Fibroblast of villous mesenchyme (primary cell): ENCODE results near the gene POP5. TPM values are rescaled to one million over a fixed set of nuclear protein-coding genes. Genes with fewer than 3 reads are reported as not detected.
A peak's percentile ranks its signal among the peaks of the same experiment; 100 is the strongest.

Experiments used
- DNase-seq: peaks from one replicate; pipeline ENCODE4 v3.0.0-alpha.2; 2010; ENCODE audit warnings: low read depth
- H3K4me3 ChIP-seq: 2 replicates; pipeline ENCODE4 v1.5.1; 2011; ENCODE audit warnings: low read depth, mild to moderate bottlenecking, low read length
- total RNA-seq: library from RNA; depleted of rRNA; stranded (reverse); fragments of >200 nt; gene quantifications from 2 replicates; pipeline ENCODE4 v1.2.3, GENCODE V29; 2012
- TF ChIP-seq, protein P1 (sequence below): IDR thresholded peaks from 2 replicates; pipeline ENCODE4 v1.5.1; 2012; ENCODE audit warnings: low read depth, mild to moderate bottlenecking, low read length; ENCODE audit not compliant: insufficient read depth

POP5 gene
- total RNA-seq, 1 donor: 40.6 TPM

GRCh38 chr12:120588371-120588770 lies 7.2 kb upstream of the POP5 start:
- TF ChIP-seq, protein P1, sequence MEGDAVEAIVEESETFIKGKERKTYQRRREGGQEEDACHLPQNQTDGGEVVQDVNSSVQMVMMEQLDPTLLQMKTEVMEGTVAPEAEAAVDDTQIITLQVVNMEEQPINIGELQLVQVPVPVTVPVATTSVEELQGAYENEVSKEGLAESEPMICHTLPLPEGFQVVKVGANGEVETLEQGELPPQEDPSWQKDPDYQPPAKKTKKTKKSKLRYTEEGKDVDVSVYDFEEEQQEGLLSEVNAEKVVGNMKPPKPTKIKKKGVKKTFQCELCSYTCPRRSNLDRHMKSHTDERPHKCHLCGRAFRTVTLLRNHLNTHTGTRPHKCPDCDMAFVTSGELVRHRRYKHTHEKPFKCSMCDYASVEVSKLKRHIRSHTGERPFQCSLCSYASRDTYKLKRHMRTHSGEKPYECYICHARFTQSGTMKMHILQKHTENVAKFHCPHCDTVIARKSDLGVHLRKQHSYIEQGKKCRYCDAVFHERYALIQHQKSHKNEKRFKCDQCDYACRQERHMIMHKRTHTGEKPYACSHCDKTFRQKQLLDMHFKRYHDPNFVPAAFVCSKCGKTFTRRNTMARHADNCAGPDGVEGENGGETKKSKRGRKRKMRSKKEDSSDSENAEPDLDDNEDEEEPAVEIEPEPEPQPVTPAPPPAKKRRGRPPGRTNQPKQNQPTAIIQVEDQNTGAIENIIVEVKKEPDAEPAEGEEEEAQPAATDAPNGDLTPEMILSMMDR: no peak
- no peak overlapping the region for H3K4me3 ChIP-seq
- DNase-seq: no peak

- TF ChIP-seq, protein P1: no peak
- DNase-seq: no peak
- H3K4me3 ChIP-seq: no peak overlapping the region
These were observed 5.7 kb upstream of the POP5 start for GRCh38 chr12:120586860-120587259.

DNA sequence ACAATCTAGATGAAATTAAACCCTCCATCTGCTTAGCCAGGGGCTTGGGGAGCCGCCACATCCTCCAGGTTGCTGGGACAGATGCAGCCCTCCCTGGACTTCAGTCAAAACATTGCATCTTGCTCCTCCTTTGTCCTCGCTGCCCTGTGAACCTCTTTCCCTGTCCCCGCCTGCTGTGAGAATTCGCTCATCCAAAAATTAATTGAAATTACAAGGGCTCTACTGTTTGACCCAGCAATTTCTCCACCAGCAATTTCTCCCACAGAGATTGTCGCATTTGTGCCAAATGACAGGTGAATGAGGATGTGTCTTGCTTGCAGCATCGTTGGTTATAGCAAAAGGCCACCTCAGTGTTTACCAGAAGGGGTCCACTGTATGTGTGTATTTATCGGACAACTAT lies 5.0 kb upstream of the POP5 start:
- H3K4me3 ChIP-seq: no peak overlapping the region
- DNase-seq: no peak
- TF ChIP-seq, protein P1: no peak

GRCh38 chr12:120584343-120585149 lies 3.3 kb upstream of the POP5 start:
- H3K4me3 ChIP-seq: peak overlapping the region; percentile 39
- TF ChIP-seq, protein P1: peak; percentile 35
- DNase-seq: peak; percentile 11

- TF ChIP-seq, protein P1: peak; percentile 92
- H3K4me3 ChIP-seq: no peak overlapping the region
- DNase-seq: peak; percentile 62
These were observed 2.4 kb upstream of the POP5 start for GRCh38 chr12:120583478-120584030.

DNA sequence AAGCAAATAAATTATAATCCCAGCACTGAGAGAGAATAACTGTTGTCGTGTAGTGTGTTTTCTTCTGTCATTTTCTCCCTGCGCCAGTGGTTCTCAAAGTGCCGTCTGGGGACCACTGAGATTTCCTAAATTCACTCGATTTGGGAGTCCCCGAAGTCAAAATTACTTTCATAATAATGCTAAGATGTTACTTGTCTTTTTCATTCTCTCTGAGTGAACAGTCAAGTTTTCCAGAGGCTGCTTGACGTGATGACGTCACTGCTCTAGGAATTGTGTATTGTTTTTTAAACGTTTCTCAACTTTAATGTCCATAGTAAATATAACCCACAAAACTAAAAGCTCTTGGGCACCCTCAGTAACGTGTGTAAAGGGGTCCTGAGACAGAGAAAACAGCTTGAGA lies 796 bp upstream of the POP5 start:
- peak overlapping the region; percentile 84 for H3K4me3 ChIP-seq
- TF ChIP-seq, protein P1: no peak
- DNase-seq: peak; percentile 27
